OCI-LY3 (cell line): Measurements from ENCODE around the gene KANK3.

Source experiments
- H2AFZ ChIP-seq: fragments of 200-600, 300-600 bp; shearing (Covaris generic); 2 replicates; pipeline ENCODE4 v1.6.0; 2014; ENCODE audit warnings: antibody characterized with exemption, low read depth, low read length
- H3K27ac ChIP-seq: fragments of 200-600, 300-600 bp; sonication (generic); 2 replicates; pipeline ENCODE4 v1.5.1; 2014; ENCODE audit warnings: mild to moderate bottlenecking, low read length, moderate library complexity, mixed read lengths
- H3K27me3 ChIP-seq: fragments of 200-600, 300-600 bp; sonication (generic); 2 replicates; pipeline ENCODE4 v1.6.1; 2014; ENCODE audit warnings: low read depth, low read length, mixed read lengths
- H3K36me3 ChIP-seq: fragments of 200-600, 300-600 bp; sonication (generic); replicated peaks from 2 replicates; pipeline ENCODE3; 2014; ENCODE audit warnings: low read depth, low read length, mixed read lengths
- H3K4me1 ChIP-seq: fragments of 300-600, 200-600 bp; sonication (generic); 2 replicates; pipeline ENCODE4 v1.6.1; 2014; ENCODE audit warnings: low read length, mixed read lengths
- H3K4me2 ChIP-seq: fragments of 200-600, 300-600 bp; sonication (generic); 2 replicates; pipeline ENCODE4 v1.6.1; 2014; ENCODE audit warnings: low read length, mixed read lengths
- H3K4me3 ChIP-seq: fragments of 300-600, 200-600 bp; sonication (generic); 2 replicates; pipeline ENCODE4 v1.5.1; 2014; ENCODE audit warnings: antibody characterized with exemption, mild to moderate bottlenecking, low read length, moderate library complexity
- H3K79me2 ChIP-seq: fragments of 300-600, 200-600 bp; shearing (Covaris generic); 2 replicates; pipeline ENCODE4 v1.6.1; 2014; ENCODE audit warnings: mild to moderate bottlenecking, low read length, mixed read lengths
- H3K9ac ChIP-seq: fragments of 300-600, 200-600 bp; shearing (Covaris generic); 2 replicates; pipeline ENCODE4 v1.6.0; 2014; ENCODE audit warnings: mild to moderate bottlenecking, low read length, moderate library complexity
- H3K9me3 ChIP-seq: fragments of 200-600, 300-600 bp; shearing (Covaris generic); 2 replicates; pipeline ENCODE4 v1.6.1; 2014; ENCODE audit warnings: low read length, mixed read lengths; ENCODE audit not compliant: insufficient read depth
- H4K20me1 ChIP-seq: fragments of 200-600, 300-600 bp; sonication (generic); 2 replicates; pipeline ENCODE4 v1.6.1; 2016; ENCODE audit warnings: low read length, mixed read lengths; ENCODE audit not compliant: insufficient read depth
- EZH2phosphoT487 ChIP-seq: fragments of 200-600 bp; shearing (Covaris generic); IDR thresholded peaks from 2 replicates; pipeline ENCODE4 v1.6.1; 2018; ENCODE audit warnings: antibody characterized with exemption, mixed run types, low read depth
- TF ChIP-seq, protein P1 (sequence below): fragments of 200-600, 300-600 bp; sonication (generic); IDR thresholded peaks from 2 replicates; pipeline ENCODE4 v1.5.1; 2014; ENCODE audit warnings: antibody characterized with exemption, low read length, low read depth

The KANK3 gene

DNA sequence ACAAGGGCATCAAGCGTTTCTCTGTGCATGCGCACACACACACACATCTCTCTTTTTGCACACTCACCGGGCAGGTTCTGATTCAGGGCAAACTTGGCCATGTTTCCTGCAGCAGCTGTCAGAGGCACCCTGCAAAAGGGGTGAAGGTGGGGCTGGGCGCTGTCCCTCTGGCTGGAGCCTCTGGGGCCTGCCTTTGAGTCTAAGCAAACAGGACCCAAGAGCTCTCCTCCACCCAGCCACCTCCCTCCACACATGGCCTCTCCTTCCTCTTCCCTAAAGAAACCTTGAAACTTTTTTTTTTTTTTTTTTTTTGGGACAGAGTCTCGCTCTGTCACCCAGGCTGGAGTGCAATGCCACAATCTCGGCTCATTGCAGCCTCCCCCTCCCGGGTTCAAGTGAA is 5.3 kb downstream of the KANK3 start:
- Histone ChIP-seq H3K4me2 (no peak overlapping the region), H3K9ac (no peak overlapping the region), H4K20me1 (no peaks in the 10 kb centered on the region), H3K9me3 (no peaks in the 10 kb centered on the region), H3K27me3 (no peaks in the 10 kb centered on the region), H3K36me3 (no peaks in the 10 kb centered on the region), H2AFZ (no peak overlapping the region), H3K4me1 (no peaks in the 10 kb centered on the region), H3K79me2 (no peaks in the 10 kb centered on the region), H3K27ac (no peak overlapping the region), H3K4me3 (no peak overlapping the region)
- TF ChIP-seq EZH2phosphoT487: no peak
- TF ChIP-seq, protein P1, sequence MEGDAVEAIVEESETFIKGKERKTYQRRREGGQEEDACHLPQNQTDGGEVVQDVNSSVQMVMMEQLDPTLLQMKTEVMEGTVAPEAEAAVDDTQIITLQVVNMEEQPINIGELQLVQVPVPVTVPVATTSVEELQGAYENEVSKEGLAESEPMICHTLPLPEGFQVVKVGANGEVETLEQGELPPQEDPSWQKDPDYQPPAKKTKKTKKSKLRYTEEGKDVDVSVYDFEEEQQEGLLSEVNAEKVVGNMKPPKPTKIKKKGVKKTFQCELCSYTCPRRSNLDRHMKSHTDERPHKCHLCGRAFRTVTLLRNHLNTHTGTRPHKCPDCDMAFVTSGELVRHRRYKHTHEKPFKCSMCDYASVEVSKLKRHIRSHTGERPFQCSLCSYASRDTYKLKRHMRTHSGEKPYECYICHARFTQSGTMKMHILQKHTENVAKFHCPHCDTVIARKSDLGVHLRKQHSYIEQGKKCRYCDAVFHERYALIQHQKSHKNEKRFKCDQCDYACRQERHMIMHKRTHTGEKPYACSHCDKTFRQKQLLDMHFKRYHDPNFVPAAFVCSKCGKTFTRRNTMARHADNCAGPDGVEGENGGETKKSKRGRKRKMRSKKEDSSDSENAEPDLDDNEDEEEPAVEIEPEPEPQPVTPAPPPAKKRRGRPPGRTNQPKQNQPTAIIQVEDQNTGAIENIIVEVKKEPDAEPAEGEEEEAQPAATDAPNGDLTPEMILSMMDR: no peak

DNA sequence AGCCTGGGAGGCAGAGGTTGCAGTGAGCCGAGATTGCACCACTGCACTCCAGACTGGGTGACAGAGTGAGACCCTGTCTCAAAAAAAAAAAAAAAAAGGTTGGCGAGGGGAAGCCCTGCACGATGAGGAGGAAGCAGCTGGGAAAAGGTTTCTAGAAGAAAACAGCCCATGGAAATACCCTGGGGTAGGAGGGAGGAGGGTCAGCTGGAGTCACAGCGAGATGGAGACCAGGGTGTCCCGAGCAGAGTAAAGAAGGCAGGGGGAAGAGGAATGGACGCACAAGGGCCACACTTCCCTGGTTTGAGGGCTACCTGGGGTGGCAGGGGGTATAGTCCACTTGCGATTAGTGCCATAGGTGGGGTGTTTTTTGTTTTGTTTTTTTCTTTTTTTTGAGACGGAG is 6.4 kb downstream of the KANK3 start:
- Histone ChIP-seq H3K36me3 (no peaks in the 10 kb centered on the region), H3K79me2 (no peaks in the 10 kb centered on the region), H3K9me3 (no peaks in the 10 kb centered on the region), H3K4me1 (no peaks in the 10 kb centered on the region), H2AFZ (no peak overlapping the region), H3K27me3 (no peaks in the 10 kb centered on the region), H3K4me2 (no peak overlapping the region), H3K27ac (no peak overlapping the region), H3K4me3 (no peak overlapping the region), H3K9ac (no peak overlapping the region), H4K20me1 (no peaks in the 10 kb centered on the region)
- TF ChIP-seq EZH2phosphoT487: no peak
- TF ChIP-seq, protein P1: no peak

DNA sequence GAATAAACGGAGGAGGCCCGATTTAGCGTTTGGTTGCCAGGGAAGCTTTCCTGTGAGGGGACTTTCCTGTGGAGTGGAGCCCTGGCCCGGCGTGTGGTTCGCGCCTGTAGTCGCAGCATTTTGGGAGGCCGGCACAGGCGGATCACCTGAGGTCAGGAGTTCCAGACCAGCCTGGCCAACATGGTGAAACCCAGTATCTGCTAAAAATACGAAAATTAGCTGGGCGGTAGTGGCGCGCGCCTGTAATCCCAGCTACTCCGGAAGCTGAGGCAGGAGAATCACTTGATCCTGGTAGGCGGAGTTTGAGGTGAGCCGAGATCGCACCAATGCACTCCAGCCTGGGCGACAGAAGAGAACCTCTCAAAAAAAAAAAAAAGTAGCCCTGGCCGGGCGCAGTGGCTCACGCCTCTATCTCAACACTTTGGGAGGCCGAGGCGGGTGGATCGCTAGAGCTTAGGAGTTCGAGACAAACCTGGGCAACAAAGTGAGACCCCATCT is 6.9 kb downstream of the KANK3 start:
- TF ChIP-seq, protein P1: no peak
- no peak for TF ChIP-seq EZH2phosphoT487
- no peaks in the 10 kb centered on the region for H3K9me3 ChIP-seq
- H3K4me3 ChIP-seq: no peak overlapping the region
- no peak overlapping the region for H3K4me2 ChIP-seq
- no peak overlapping the region for H3K27ac ChIP-seq
- H3K4me1 ChIP-seq: no peaks in the 10 kb centered on the region
- H3K79me2 ChIP-seq: no peaks in the 10 kb centered on the region
- no peaks in the 10 kb centered on the region for H3K36me3 ChIP-seq
- H2AFZ ChIP-seq: no peak overlapping the region
- H3K9ac ChIP-seq: no peak overlapping the region
- H3K27me3 ChIP-seq: no peaks in the 10 kb centered on the region
- no peaks in the 10 kb centered on the region for H4K20me1 ChIP-seq

DNA sequence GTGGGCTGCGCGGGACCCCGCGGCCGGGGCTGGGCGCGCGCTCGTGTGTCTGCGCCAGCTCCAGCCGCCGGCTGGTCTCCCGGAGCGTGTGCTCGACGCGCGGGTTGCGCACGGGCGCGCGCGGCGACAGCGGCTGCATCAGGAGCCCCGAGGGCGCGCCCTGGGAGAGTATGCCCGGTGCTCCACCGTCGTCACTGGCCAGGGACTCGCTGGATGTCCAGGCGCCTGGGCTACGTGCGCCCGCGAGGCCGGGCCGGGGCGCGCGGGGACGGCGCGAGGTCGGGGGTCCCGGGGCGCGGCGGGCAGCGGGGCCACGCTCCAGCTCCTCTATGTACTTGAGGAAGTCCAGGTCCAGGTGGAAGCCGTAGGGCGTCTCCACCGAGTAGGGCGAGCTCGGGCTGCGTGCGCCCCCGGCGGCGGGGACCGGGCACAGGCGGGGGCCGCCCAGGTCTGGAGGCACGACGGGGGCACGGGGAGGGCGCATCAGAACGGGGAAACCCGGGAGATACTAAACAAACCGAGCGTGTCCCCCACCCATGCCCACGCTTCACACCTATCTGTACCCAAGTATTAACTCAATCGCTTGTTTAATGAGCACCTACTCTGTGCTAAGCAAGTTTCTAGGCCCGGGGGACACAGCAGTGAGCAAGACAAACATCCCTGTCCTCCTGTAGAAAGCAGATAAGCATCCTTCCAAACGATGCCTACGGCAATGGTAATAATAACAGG is 7.6 kb downstream of the KANK3 start:
- Histone ChIP-seq H3K4me3 (no peak overlapping the region), H3K4me2 (no peak overlapping the region), H3K27ac (no peak overlapping the region), H3K36me3 (no peaks in the 10 kb centered on the region), H3K27me3 (no peaks in the 10 kb centered on the region), H3K9ac (no peak overlapping the region), H3K9me3 (no peaks in the 10 kb centered on the region), H2AFZ (no peak overlapping the region), H4K20me1 (no peaks in the 10 kb centered on the region), H3K79me2 (no peaks in the 10 kb centered on the region), H3K4me1 (no peaks in the 10 kb centered on the region)
- TF ChIP-seq EZH2phosphoT487: no peak
- TF ChIP-seq, protein P1: no peak
